GM23338 (cell line): ENCODE results near the gene PLCL1. TPM values are rescaled to one million over a fixed set of nuclear protein-coding genes. Genes with fewer than 3 reads are reported as not detected.

Source experiments
- ATAC-seq: fragments of 200-7000 bp; cut with Tn5 transposase; 3 replicates; pipeline ENCODE4 v1.9.1; 2020
- DNase-seq: peaks from one replicate; pipeline ENCODE4 v3.0.0-alpha.2; 2015; ENCODE audit warnings: low spot score
- H2AFZ ChIP-seq: fragments of 200-600 bp; sonication (generic); 2 replicates; pipeline ENCODE4 v1.8.0; 2016; ENCODE audit warnings: antibody characterized with exemption, mild to moderate bottlenecking, moderate library complexity
- H3F3A ChIP-seq: fragments of 200-600 bp; sonication (generic); replicated peaks from 2 replicates; pipeline ENCODE4 v1.8.0; 2017; ENCODE audit warnings: antibody characterized with exemption, mixed run types, low read depth
- H3K27ac ChIP-seq: fragments of 200-600 bp; sonication (generic); 2 replicates; pipeline ENCODE4 v1.6.1; 2016; ENCODE audit warnings: low read depth
- H3K27me3 ChIP-seq: fragments of 200-600 bp; sonication (generic); 2 replicates; pipeline ENCODE4 v1.8.0; 2016; ENCODE audit warnings: mild to moderate bottlenecking, mixed run types, moderate library complexity; ENCODE audit not compliant: insufficient read depth
- H3K36me3 ChIP-seq: fragments of 200-600 bp; sonication (generic); 2 replicates; pipeline ENCODE4 v1.8.0; 2016; ENCODE audit warnings: mild to moderate bottlenecking; ENCODE audit not compliant: insufficient read depth
- H3K4me1 ChIP-seq: fragments of 200-600 bp; sonication (generic); 2 replicates; pipeline ENCODE4 v1.8.0; 2016; ENCODE audit warnings: mild to moderate bottlenecking, moderate library complexity; ENCODE audit not compliant: insufficient read depth
- H3K4me2 ChIP-seq: fragments of 200-600 bp; sonication (generic); 2 replicates; pipeline ENCODE4 v1.7.1; 2017; ENCODE audit warnings: mixed run types
- H3K4me3 ChIP-seq: fragments of 200-600 bp; sonication (generic); 2 replicates; pipeline ENCODE4 v1.6.1; 2016; ENCODE audit warnings: mixed run types
- H3K79me2 ChIP-seq: fragments of 200-600 bp; sonication (generic); replicated peaks from 2 replicates; pipeline ENCODE4 v1.8.0; 2017; ENCODE audit warnings: mild to moderate bottlenecking; ENCODE audit not compliant: insufficient read depth
- H3K9me2 ChIP-seq: fragments of 200-600 bp; sonication (generic); 2 replicates; pipeline ENCODE4 v1.8.0; 2017; ENCODE audit not compliant: insufficient read depth
- H4K20me1 ChIP-seq: fragments of 200-600 bp; sonication (generic); replicated peaks from 2 replicates; pipeline ENCODE4 v1.8.0; 2017; ENCODE audit warnings: mild to moderate bottlenecking; ENCODE audit not compliant: insufficient read depth
- H3K27ac Mint-ChIP-seq: 2 replicates; pipeline ENCODE4 v1.8.0; 2020; ENCODE audit warnings: inconsistent platforms, mild to moderate bottlenecking, moderate library complexity, mixed read lengths
- H3K27me3 Mint-ChIP-seq: 3 replicates; pipeline ENCODE4 v1.8.0; 2022; ENCODE audit warnings: low read depth, mild to moderate bottlenecking, moderate library complexity, mixed read lengths, inconsistent platforms; ENCODE audit not compliant: insufficient read depth, poor library complexity
- H3K36me3 Mint-ChIP-seq: 3 replicates; pipeline ENCODE4 v1.8.0; 2021; ENCODE audit warnings: low read depth, mild to moderate bottlenecking, inconsistent platforms, moderate library complexity, mixed read lengths
- H3K4me1 Mint-ChIP-seq: 3 replicates; pipeline ENCODE4 v1.8.0; 2020; ENCODE audit warnings: mild to moderate bottlenecking, inconsistent platforms, mixed read lengths
- H3K4me3 Mint-ChIP-seq: 3 replicates; pipeline ENCODE4 v1.8.0; 2021; ENCODE audit warnings: moderate library complexity, mild to moderate bottlenecking, inconsistent platforms, mixed read lengths
- H3K9me3 Mint-ChIP-seq: 3 replicates; pipeline ENCODE4 v1.8.0; 2020; ENCODE audit warnings: moderate library complexity, mild to moderate bottlenecking, inconsistent platforms, mixed read lengths
- CREB1 ChIP-seq: fragments of 250-450 bp; sonication (Bioruptor Pico); IDR thresholded peaks from 2 replicates; pipeline ENCODE4 v1.5.0; 2020; ENCODE audit warnings: low read depth, mild to moderate bottlenecking, moderate library complexity
- EZH2 ChIP-seq: fragments of 200-600 bp; sonication (generic); IDR thresholded peaks from one replicate; pipeline ENCODE4 v1.8.0; 2017; ENCODE audit warnings: antibody characterized with exemption, mild to moderate bottlenecking, low read depth; ENCODE audit not compliant: unreplicated experiment
- EZH2phosphoT487 ChIP-seq: fragments of 200-600 bp; sonication (generic); IDR thresholded peaks from one replicate; pipeline ENCODE4 v1.8.1; 2018; ENCODE audit warnings: antibody characterized with exemption; ENCODE audit not compliant: unreplicated experiment
- NANOG ChIP-seq: IDR thresholded peaks from 2 replicates; pipeline ENCODE4 v1.6.1; 2016; ENCODE audit warnings: antibody characterized with exemption, borderline replicate concordance
- POLR2AphosphoS5 ChIP-seq: IDR thresholded peaks from 2 replicates; pipeline ENCODE4 v1.6.1; 2016; ENCODE audit warnings: antibody characterized with exemption, low read depth
- STAT1 ChIP-seq: IDR thresholded peaks from one replicate; pipeline ENCODE4 v1.6.1; 2016; ENCODE audit warnings: antibody characterized with exemption; ENCODE audit not compliant: unreplicated experiment
- ZNF114 ChIP-seq: fragments of 250-450 bp; sonication (Bioruptor Pico); IDR thresholded peaks from 2 replicates; pipeline ENCODE4 v1.5.0; 2020; ENCODE audit warnings: mild to moderate bottlenecking, moderate library complexity
- ZNF331 ChIP-seq: fragments of 250-450 bp; sonication (Bioruptor Pico); IDR thresholded peaks from 2 replicates; pipeline ENCODE4 v1.5.0; 2020; ENCODE audit warnings: low read depth, mild to moderate bottlenecking, moderate library complexity
- polyA plus RNA-seq: library from polyadenylated mRNA; unstranded; fragments of >200 nt; fragmentation: Nextera tagmentation; extraction: Ambion mirVana; gene quantifications from 2 replicates; pipeline ENCODE4 v1.2.1, GENCODE V29; 2016
- total RNA-seq: library from RNA; depleted of rRNA; stranded (reverse); fragments of >200 nt; shearing (Covaris generic); gene quantifications from 2 replicates; pipeline ENCODE4 v1.2.3, GENCODE V29; 2014
- TF ChIP-seq, protein P1 (sequence below): IDR thresholded peaks from one replicate; pipeline ENCODE4 v1.6.1; 2018; ENCODE audit warnings: antibody characterized with exemption; ENCODE audit not compliant: unreplicated experiment
- TF ChIP-seq, protein P2 (sequence below), 2 experiments: fragments of 200-600 bp in 1 of 2; sonication (generic) in 1 of 2; conservative IDR thresholded peaks; 2 replicates each; pipeline versions ENCODE4 v1.5.1 to v1.6.1; 2016 to 2017; ENCODE audit warnings: antibody characterized with exemption in 2 of 2, low read depth in 2 of 2, mild to moderate bottlenecking in 2 of 2, moderate library complexity in 1 of 2
- TF ChIP-seq, protein P3 (sequence below): IDR thresholded peaks from 2 replicates; pipeline ENCODE4 v1.6.1; 2016; ENCODE audit warnings: antibody characterized with exemption

Gene PLCL1
- total and polyA plus RNA-seq, 2 experiments from 2014 or later = not detected

DNA sequence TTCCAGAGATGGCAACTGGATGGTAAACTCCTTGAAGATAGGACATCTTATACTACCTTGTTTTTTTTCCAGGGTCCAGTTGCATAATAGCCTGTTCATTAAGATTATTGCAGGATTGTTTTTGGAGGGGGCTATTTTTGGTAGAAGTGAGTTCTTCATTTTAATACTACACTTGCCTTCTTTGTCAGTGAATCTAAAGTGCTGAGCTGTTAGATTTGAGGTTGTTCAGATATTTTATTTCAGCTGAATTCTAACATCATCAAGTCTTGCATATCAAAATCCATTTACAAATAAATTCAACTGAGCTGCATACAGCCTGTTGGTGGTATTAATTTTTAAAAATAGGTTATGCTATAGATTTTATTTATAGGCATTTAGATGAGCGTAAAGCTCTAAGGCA, 72.1 kb downstream of the PLCL1 start (continued):
- TF ChIP-seq EZH2 (no peak), ZNF114 (CRISPR knock-in tag) (no peak), STAT1 (no peak)
- TF ChIP-seq, protein P1, sequence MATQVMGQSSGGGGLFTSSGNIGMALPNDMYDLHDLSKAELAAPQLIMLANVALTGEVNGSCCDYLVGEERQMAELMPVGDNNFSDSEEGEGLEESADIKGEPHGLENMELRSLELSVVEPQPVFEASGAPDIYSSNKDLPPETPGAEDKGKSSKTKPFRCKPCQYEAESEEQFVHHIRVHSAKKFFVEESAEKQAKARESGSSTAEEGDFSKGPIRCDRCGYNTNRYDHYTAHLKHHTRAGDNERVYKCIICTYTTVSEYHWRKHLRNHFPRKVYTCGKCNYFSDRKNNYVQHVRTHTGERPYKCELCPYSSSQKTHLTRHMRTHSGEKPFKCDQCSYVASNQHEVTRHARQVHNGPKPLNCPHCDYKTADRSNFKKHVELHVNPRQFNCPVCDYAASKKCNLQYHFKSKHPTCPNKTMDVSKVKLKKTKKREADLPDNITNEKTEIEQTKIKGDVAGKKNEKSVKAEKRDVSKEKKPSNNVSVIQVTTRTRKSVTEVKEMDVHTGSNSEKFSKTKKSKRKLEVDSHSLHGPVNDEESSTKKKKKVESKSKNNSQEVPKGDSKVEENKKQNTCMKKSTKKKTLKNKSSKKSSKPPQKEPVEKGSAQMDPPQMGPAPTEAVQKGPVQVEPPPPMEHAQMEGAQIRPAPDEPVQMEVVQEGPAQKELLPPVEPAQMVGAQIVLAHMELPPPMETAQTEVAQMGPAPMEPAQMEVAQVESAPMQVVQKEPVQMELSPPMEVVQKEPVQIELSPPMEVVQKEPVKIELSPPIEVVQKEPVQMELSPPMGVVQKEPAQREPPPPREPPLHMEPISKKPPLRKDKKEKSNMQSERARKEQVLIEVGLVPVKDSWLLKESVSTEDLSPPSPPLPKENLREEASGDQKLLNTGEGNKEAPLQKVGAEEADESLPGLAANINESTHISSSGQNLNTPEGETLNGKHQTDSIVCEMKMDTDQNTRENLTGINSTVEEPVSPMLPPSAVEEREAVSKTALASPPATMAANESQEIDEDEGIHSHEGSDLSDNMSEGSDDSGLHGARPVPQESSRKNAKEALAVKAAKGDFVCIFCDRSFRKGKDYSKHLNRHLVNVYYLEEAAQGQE = no peak

DNA sequence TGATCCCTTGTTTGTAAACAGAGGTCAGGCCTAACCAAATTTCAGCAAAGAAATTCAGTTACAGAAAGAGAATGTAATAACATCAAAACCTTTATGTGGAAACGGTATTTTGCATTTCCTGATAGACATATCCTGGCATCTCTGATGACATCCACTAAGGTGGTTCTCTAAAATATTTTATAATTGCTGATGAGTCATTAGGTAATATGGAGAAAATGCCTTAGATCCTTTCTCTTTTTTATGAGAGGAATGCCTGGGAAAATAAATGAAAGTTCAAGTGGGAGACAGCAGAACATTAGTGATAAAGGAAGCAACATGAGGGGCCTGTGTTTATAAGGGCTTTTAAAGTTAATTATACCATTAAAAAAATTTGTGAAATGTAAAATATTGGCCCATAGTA, 72.6 kb downstream of the PLCL1 start:
- Histone ChIP-seq H3K36me3 (no peaks in the 10 kb centered on the region), H3K4me1 (peaks cover 18% of the 10 kb centered on the region; the same call in 1 of the 2 replicates), H3K27me3 (no peaks in the 10 kb centered on the region), H3K4me2 (no peak overlapping the region), H3K9me2 (no peaks in the 10 kb centered on the region), H3K79me2 (no peaks in the 10 kb centered on the region), H3F3A (no peaks in the 10 kb centered on the region), H3K4me3 (no peak overlapping the region), H3K27ac (no peak overlapping the region), H4K20me1 (no peaks in the 10 kb centered on the region), H2AFZ (no peak overlapping the region)
- Mint-ChIP-seq H3K27me3 (no peaks in the 10 kb centered on the region), H3K36me3 (no peaks in the 10 kb centered on the region), H3K4me1 (peaks cover 16% of the 10 kb centered on the region), H3K9me3 (no peaks in the 10 kb centered on the region), H3K4me3 (no peak overlapping the region), H3K27ac (no peak overlapping the region)
- ATAC-seq (no peak), DNase-seq (no peak)
- TF ChIP-seq, protein P2, sequence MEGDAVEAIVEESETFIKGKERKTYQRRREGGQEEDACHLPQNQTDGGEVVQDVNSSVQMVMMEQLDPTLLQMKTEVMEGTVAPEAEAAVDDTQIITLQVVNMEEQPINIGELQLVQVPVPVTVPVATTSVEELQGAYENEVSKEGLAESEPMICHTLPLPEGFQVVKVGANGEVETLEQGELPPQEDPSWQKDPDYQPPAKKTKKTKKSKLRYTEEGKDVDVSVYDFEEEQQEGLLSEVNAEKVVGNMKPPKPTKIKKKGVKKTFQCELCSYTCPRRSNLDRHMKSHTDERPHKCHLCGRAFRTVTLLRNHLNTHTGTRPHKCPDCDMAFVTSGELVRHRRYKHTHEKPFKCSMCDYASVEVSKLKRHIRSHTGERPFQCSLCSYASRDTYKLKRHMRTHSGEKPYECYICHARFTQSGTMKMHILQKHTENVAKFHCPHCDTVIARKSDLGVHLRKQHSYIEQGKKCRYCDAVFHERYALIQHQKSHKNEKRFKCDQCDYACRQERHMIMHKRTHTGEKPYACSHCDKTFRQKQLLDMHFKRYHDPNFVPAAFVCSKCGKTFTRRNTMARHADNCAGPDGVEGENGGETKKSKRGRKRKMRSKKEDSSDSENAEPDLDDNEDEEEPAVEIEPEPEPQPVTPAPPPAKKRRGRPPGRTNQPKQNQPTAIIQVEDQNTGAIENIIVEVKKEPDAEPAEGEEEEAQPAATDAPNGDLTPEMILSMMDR (conservative IDR thresholded peaks at IDR 0.05; ENCODE audit: low read depth in 2 of 2) = no peak
- TF ChIP-seq ZNF114 (CRISPR knock-in tag) (no peak), POLR2AphosphoS5 (no peak), CREB1 (no peak), ZNF331 (no peak), EZH2phosphoT487 (no peak), NANOG (no peak), STAT1 (no peak), EZH2 (no peak)
- TF ChIP-seq, protein P3, sequence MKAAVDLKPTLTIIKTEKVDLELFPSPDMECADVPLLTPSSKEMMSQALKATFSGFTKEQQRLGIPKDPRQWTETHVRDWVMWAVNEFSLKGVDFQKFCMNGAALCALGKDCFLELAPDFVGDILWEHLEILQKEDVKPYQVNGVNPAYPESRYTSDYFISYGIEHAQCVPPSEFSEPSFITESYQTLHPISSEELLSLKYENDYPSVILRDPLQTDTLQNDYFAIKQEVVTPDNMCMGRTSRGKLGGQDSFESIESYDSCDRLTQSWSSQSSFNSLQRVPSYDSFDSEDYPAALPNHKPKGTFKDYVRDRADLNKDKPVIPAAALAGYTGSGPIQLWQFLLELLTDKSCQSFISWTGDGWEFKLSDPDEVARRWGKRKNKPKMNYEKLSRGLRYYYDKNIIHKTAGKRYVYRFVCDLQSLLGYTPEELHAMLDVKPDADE = no peak
- TF ChIP-seq, protein P1 = no peak
